Measurements from ENCODE around the gene FAR1.

FAR1 gene

GRCh38 chr11:13760115-13760514 lies 91.6 kb downstream of the FAR1 start:
- TF ChIP-seq CTCF (IDR thresholded peaks at IDR 0.05; ENCODE audit: control insufficient read depth, insufficient read depth, low read depth, low read length, missing control alignments): no peak
- no peak for DNase-seq (ENCODE audit: low read depth)
- H3K4me3 ChIP-seq (ENCODE audit: control insufficient read depth, low read depth, low read length): no peak overlapping the region

- no peak for TF ChIP-seq CTCF (IDR thresholded peaks at IDR 0.05; ENCODE audit: control insufficient read depth, insufficient read depth, low read depth, low read length, missing control alignments)
- H3K4me3 ChIP-seq (ENCODE audit: control insufficient read depth, low read depth, low read length): no peak overlapping the region
- DNase-seq (ENCODE audit: low read depth): no peak
Observed at GRCh38 chr11:13761250-13761649, 92.8 kb downstream of the FAR1 start.

GRCh38 chr11:13761716-13762115 lies 93.2 kb downstream of the FAR1 start:
- TF ChIP-seq CTCF (IDR thresholded peaks at IDR 0.05; ENCODE audit: control insufficient read depth, insufficient read depth, low read depth, low read length, missing control alignments): no peak
- DNase-seq (ENCODE audit: low read depth): no peak
- H3K4me3 ChIP-seq (ENCODE audit: control insufficient read depth, low read depth, low read length): no peak overlapping the region

- no peak for DNase-seq (ENCODE audit: low read depth)
- no peak for TF ChIP-seq CTCF (IDR thresholded peaks at IDR 0.05; ENCODE audit: control insufficient read depth, insufficient read depth, low read depth, low read length, missing control alignments)
Observed at GRCh38 chr11:13762718-13763117, 94.2 kb downstream of the FAR1 start.

GRCh38 chr11:13763341-13763740 lies 94.9 kb downstream of the FAR1 start:
- H3K4me3 ChIP-seq (ENCODE audit: control insufficient read depth, low read depth, low read length): no peak overlapping the region
- DNase-seq (ENCODE audit: low read depth): no peak
- TF ChIP-seq CTCF (IDR thresholded peaks at IDR 0.05; ENCODE audit: control insufficient read depth, insufficient read depth, low read depth, low read length, missing control alignments): no peak

More at GRCh38 chr11:13762718-13763117, 94.2 kb downstream of the FAR1 start:
- H3K4me3 ChIP-seq (ENCODE audit: control insufficient read depth, low read depth, low read length): no peak overlapping the region

GRCh38 chr11:13765886-13766285 lies 97.4 kb downstream of the FAR1 start:
- H3K4me3 ChIP-seq (ENCODE audit: control insufficient read depth, low read depth, low read length): no peak overlapping the region
- TF ChIP-seq CTCF (IDR thresholded peaks at IDR 0.05; ENCODE audit: control insufficient read depth, insufficient read depth, low read depth, low read length, missing control alignments): no peak
- no peak for DNase-seq (ENCODE audit: low read depth)

- no peak overlapping the region for H3K4me3 ChIP-seq (ENCODE audit: control insufficient read depth, low read depth, low read length)
- no peak for TF ChIP-seq CTCF (IDR thresholded peaks at IDR 0.05; ENCODE audit: control insufficient read depth, insufficient read depth, low read depth, low read length, missing control alignments)
- no peak for DNase-seq (ENCODE audit: low read depth)
Observed at GRCh38 chr11:13767471-13767870, 99.0 kb downstream of the FAR1 start.

All from AG09309 (cell line).